Colonic mucosa (tissue), 4 donors: ENCODE results near the gene RPS5. TPM values are rescaled to one million over a fixed set of nuclear protein-coding genes. Genes with fewer than 3 reads are reported as not detected.
A peak's percentile ranks its signal among the peaks of the same experiment; 100 is the strongest.

Source experiments
- DNase-seq: peaks from one replicate; pipeline ENCODE4 v3.0.0-alpha.2; 2020
- H3K27ac ChIP-seq: fragments of 200-600 bp; one replicate; pipeline ENCODE4 v1.8.0; 2021
- H3K27me3 ChIP-seq: fragments of 200-600 bp; one replicate; pipeline ENCODE4 v1.8.0; 2021
- H3K36me3 ChIP-seq: fragments of 200-600 bp; one replicate; pipeline ENCODE4 v1.8.0; 2021
- H3K4me1 ChIP-seq: fragments of 200-600 bp; one replicate; pipeline ENCODE4 v1.8.0; 2021; ENCODE audit warnings: mild to moderate bottlenecking
- H3K4me3 ChIP-seq: fragments of 200-600 bp; one replicate; pipeline ENCODE4 v1.8.0; 2021
- H3K9ac ChIP-seq, 2 donors: one replicate each; pipeline ENCODE4 v1.7.0; 2013; ENCODE audit warnings: control low read depth in 2 of 2, low read depth in 2 of 2, low read length in 2 of 2
- H3K9me3 ChIP-seq: fragments of 200-600 bp; one replicate; pipeline ENCODE4 v1.8.0; 2021
- intact Hi-C: fragments of 100-400 bp; cut with DNase I; formaldehyde crosslinking; loops from one replicate; pipeline ENCODE4 v1.14.1; 2022
- total RNA-seq, 2 donors: library from RNA; stranded (reverse); fragmentation: NEBNext Ultra II Directional in 1 of 2; extraction: Animal tissue kit (Norgen Biotek cat#: 25700) in 1 of 2; gene quantifications; one replicate each; pipeline ENCODE4 v1.2.1, GENCODE V29; 2021
- TF ChIP-seq, protein P1 (sequence below): fragments of 200-600 bp; IDR thresholded peaks from one replicate; pipeline ENCODE4 v1.8.0; 2022; ENCODE audit warnings: antibody characterized with exemption, mild to moderate bottlenecking
- donor health status: healthy.
- donor health status: DM: no; HTN: no; CAD: no.
- donor health status: DM: no; HTN: no; CAD: no.

The RPS5 gene
- total RNA-seq, 2 donors from 2014 or later: 781 to 884 TPM

DNA sequence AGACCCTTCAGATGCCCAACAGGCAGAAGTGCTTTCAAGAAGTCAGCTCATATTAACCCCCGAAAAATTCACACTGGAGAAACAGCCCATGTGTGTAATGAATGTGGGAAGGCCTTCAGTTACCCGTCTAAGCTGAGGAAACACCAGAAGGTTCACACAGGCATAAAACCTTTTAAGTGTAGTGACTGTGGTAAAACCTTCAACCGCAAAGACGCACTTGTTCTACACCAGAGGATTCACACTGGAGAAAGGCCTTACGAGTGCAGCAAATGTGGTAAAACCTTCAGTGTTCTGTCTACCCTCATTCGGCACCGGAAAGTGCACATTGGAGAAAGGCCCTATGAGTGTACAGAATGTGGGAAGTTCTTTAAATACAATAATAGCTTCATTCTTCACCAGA, 30.0 kb downstream of the RPS5 start:
- intact Hi-C loops: no loop called here
- H3K27me3 ChIP-seq: no peaks in the 10 kb centered on the region
- no peak overlapping the region for H3K27ac ChIP-seq
- peaks cover 11% of the 10 kb centered on the region for H3K36me3 ChIP-seq
- H3K4me3 ChIP-seq: no peak overlapping the region
- TF ChIP-seq, protein P1, sequence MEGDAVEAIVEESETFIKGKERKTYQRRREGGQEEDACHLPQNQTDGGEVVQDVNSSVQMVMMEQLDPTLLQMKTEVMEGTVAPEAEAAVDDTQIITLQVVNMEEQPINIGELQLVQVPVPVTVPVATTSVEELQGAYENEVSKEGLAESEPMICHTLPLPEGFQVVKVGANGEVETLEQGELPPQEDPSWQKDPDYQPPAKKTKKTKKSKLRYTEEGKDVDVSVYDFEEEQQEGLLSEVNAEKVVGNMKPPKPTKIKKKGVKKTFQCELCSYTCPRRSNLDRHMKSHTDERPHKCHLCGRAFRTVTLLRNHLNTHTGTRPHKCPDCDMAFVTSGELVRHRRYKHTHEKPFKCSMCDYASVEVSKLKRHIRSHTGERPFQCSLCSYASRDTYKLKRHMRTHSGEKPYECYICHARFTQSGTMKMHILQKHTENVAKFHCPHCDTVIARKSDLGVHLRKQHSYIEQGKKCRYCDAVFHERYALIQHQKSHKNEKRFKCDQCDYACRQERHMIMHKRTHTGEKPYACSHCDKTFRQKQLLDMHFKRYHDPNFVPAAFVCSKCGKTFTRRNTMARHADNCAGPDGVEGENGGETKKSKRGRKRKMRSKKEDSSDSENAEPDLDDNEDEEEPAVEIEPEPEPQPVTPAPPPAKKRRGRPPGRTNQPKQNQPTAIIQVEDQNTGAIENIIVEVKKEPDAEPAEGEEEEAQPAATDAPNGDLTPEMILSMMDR: no peak
- no peak for DNase-seq
- no peak overlapping the region for H3K9ac ChIP-seq
- H3K9me3 ChIP-seq: no peaks in the 10 kb centered on the region
- no peaks in the 10 kb centered on the region for H3K4me1 ChIP-seq

DNA sequence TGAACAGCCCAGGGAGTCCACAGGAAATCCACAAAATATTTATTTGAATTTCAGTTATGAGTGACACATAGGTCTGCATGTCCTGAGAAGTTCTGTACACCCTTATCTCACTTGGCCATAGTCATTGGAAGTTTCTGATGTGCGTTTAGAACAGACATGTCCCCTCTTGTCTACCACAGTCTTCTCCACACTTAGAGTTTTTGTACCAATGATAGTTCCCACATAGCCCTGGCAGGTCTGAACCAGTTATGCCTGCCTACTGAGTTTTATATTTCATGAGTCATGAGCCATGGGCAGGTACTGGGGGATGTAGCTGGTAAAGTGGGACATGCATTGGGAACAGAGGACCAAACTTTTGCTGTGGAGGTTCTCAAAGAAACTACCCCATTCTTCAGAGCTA, 41.5 kb downstream of the RPS5 start:
- DNase-seq: no peak
- Histone ChIP-seq H3K27me3 (no peaks in the 10 kb centered on the region), H3K4me1 (no peaks in the 10 kb centered on the region), H3K4me3 (no peak overlapping the region), H3K9me3 (peaks cover 12% of the 10 kb centered on the region), H3K9ac (no peak overlapping the region), H3K36me3 (peaks cover 4% of the 10 kb centered on the region), H3K27ac (no peak overlapping the region)
- intact Hi-C loops: no loop called here
- TF ChIP-seq, protein P1: no peak

DNA sequence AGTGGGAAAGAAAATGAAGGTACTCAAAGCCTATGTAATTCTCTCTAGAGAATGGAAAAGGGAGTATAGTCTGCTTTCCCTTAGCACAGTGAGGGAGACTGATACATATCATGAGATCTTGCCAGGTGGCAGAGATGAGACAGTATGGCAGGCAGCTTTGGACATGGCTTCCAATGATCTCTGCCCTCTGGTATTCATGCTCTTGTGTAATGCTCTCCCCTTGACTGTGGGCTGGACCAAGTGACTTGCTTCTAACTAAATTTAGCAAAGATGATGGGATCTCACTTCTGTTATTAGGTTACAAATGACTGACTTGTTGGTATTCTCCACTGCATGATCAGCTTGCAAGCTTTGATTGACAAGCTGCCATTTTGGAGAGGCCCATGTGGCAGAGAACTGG, 42.7 kb downstream of the RPS5 start:
- Histone ChIP-seq H3K4me1 (no peaks in the 10 kb centered on the region), H3K27ac (no peak overlapping the region), H3K36me3 (peaks cover 8% of the 10 kb centered on the region), H3K9ac (no peak overlapping the region), H3K27me3 (no peaks in the 10 kb centered on the region), H3K9me3 (peaks cover 20% of the 10 kb centered on the region), H3K4me3 (no peak overlapping the region)
- intact Hi-C loops: no loop called here
- no peak for DNase-seq
- TF ChIP-seq, protein P1: no peak

DNA sequence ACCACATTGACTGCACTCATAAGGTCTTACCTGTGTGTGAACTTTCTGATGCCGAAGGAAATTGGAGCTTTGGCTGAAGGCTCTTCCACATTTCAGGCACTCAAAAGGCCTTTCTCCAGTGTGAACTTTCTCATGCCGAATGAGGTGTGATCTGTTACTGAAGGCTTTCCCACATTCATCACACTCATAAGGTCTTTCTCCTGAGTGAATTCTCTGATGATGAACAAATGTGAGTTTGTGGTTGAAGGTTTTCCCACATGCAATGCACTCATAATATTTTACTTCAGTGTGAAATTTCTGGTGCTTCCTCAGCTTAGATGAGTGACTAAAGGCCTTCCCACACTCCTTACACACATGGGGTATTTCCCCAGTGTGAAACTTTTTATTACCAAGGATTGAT, 47.1 kb downstream of the RPS5 start:
- no peak overlapping the region for H3K9ac ChIP-seq
- H3K4me1 ChIP-seq: no peaks in the 10 kb centered on the region
- no peak overlapping the region for H3K4me3 ChIP-seq
- intact Hi-C loops: no loop called here
- peaks cover 12% of the 10 kb centered on the region for H3K36me3 ChIP-seq
- TF ChIP-seq, protein P1: no peak
- no peak for DNase-seq
- no peak overlapping the region for H3K27ac ChIP-seq
- H3K9me3 ChIP-seq: peaks cover 22% of the 10 kb centered on the region
- no peaks in the 10 kb centered on the region for H3K27me3 ChIP-seq

DNA sequence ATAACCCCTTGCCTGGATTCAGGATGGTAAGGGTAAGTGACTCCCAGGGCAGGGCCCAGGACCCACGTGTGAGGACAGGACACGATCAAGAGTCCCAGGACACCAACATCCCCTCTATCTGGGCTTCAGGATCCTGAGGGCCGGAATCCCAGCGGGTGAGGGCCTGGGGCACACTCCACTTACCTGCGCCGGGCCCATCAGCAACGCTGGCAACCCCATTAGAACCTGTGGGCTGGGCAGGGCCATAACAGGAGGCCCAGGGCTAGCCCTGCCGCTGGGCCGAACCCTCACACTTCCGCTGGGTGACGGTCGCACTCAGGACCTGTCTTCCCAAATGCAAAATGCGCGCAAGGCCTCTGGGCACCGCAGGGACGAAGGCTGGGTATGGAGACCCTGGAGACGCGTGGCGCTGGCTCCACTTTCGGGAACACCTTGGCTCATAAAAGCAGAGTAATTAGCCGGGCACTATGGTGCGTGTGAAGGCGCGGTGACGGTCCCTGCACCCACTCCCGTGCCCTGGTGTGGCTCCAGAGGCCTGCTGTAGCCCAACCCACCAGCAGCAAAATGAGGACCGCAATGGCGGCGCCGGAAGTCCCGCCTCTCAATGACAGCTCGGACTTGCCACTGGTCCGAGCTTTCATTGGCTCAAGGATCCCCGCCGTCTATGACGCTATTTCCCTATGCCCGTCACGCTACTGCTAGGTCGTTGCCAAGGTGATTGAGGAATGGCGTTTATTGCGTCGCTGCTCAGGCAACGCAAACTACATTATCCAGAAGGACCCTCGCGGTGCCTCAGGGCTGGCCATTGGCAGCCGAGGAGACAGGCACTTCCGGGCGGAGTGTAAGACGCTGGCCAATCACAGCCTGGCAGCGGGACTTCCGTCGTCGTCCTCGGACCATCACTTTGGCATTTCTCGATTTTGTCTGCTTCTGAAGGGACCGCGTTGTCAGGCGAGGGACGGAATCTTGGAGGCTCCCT, 52.8 kb downstream of the RPS5 start, which contains the start of gene ZNF132:
Gene ZNF132 (minus strand): TSS at position 578 of the 979 bp plus-strand sequence. CDS start 332 bp downstream, at position 246.
- intact Hi-C loops: no loop called here
- H3K27me3 ChIP-seq: no peaks in the 10 kb centered on the region
- TF ChIP-seq, protein P1: no peak
- peak within 1 kb of the TSS; percentile 72 for H3K4me3 ChIP-seq
- peak within 1 kb of the TSS; percentile 65 for H3K27ac ChIP-seq
- peaks cover 3% of the 10 kb centered on the region for H3K36me3 ChIP-seq
- H3K9ac ChIP-seq: peak within 1 kb of the TSS; percentile 52 to 64
- DNase-seq: peak; percentile 97
- H3K4me1 ChIP-seq: peaks cover 5% of the 10 kb centered on the region
- peaks cover under 1% of the 10 kb centered on the region for H3K9me3 ChIP-seq
